GM19324 (cell line): ENCODE results near the gene TPO.
"Not testable (repeated sequence)": the region's sequence is repeated elsewhere in the genome, so short reads cannot be mapped to it uniquely, and the experiment has no call there.

ENCODE experiments used
- ATAC-seq: cut with Tn5 transposase; IDR thresholded peaks from one replicate; pipeline ENCODE4 v1.9.1; 2021; ENCODE audit warnings: mild to moderate bottlenecking, moderate library complexity; ENCODE audit not compliant: unreplicated experiment, low FRiP score

TPO gene

DNA sequence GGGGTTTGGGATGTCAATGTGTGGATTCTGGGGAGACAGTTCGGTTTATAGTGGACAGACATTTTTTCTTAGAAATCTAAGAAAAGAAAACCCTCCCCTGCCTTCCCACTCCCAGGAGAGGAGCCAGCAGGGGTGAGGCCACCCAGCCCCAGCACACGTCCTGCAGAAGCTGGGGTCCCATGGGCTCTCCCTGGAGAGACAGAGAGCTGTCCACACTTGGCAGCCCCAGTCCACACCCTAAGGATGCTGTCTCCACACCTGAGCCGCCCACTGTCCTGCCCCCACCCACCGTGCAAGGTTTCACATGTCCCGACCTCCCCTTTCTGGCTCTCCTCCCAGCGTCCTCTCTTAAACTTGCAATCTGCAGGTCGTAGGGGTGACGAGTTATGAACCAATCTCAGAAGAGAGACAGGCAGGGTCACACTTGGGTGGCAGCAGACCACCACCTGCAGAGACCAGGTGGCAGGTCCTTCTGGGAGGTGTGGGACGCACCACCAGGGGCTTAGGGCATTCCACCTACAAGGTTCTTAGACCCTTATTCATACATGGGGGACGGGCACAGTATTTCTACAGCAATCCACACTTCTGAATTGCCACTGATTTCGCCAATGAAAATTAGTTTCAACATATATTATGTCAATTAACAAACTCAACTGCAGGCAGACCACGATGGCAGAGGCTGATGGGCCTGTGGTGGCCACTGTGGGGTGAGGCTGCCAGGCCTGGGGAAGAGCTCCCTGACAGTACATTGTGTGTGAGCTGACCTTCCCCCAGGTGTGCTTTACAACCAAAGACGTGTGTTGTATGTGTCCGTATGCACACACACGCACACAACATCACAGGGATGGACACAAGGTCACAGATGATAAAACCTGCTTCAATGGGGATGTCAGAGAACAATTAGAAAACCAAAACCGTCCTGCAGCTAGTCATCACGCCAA lies 158.5 kb downstream of the TPO start:
- ATAC-seq = no peak

DNA sequence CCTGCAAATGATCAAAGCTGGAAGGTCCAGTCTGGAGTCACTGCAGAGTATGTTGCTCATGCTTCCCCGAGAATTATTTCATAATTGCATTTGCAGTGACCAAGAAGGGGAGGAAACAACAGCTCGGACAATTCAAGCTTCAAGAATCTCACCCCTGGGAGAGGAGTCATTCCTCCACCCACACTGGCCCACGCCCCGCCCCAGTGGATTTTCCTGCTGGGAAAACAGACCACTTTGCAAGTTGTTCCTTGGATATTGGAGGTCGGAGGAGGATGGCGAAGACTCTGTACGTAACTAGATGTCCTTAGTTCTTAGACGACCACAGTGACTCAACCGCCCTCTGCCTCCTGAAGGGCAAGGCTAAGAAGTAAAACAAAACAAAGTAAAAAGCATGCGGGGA lies 159.4 kb downstream of the TPO start:
- ATAC-seq = no peak

DNA sequence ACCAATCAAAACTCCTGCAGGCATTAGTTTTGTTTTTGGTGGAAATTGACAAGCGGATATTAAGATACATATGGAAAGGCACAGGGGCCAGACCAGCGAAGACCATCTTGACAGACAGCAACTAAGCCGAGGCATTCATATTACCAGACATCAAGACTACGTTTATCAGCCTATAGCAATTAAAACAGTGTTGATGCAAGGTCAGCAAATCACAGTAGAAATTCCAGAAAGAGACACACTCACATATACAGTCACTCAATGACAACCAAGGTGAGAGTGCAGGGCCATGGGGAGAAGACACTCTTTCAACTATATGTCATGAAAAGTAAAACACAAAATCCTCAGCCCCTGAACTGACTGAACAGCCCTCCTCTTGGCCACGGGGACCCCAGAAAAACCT lies 164.6 kb downstream of the TPO start:
- no peak for ATAC-seq

DNA sequence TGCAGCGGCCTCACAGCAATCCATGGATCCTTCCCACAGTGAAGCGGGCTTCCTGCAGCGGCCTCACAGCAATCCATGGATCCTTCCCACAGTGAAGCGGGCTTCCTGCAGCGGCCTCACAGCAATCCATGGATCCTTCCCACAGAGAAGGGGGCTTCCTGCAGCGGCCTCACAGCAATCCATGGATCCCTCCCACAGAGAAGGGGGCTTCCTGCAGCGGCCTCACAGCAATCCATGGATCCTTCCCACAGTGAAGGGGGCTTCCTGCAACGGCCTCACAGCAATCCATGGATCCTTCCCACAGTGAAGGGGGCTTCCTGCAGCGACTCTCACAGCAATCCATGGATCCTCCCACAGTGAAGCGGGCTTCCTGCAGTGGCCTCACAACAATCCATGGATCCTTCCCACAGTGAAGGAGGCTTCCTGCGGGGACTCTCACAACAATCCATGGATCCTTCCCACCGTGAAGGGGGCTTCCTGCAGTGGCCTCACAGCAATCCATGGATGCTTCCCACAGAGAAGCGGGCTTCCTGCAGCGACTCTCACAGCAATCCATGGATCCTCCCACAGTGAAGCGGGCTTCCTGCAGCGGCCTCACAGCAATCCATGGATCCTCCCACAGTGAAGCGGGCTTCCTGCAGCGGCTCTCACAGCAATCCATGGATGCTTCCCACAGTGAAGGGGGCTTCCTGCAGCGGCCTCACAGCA lies 168.1 kb downstream of the TPO start:
- ATAC-seq = not testable (repeated sequence)

DNA sequence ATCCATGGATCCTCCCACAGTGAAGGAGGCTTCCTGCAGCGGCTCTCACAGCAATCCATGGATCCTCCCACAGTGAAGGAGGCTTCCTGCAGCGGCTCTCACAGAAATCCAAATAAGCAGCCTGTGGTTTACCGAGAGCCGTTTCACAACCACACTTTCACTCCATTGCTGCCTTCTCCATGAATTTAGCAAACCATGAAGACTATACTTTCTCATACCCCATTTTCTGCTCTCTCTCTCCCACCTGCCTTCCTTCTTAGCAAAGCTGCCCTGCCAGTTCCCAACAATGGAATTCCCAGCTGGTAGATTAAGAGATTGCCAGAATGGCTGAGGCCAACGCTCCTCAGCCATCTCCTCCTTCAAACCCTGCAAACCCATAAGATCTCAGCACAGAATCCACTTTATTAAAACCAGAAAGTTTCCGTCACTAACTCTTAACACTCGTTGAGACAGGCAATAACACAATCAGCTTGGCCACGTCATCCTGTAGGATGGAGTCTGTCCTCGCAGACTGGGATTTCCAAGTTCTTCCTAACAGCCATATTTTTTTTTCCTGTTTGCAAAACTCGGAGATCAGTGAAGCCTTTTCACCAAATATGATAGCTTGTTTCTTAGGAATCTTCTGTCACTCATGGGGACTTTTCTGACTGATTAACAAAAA lies 168.8 kb downstream of the TPO start:
- ATAC-seq = no peak

DNA sequence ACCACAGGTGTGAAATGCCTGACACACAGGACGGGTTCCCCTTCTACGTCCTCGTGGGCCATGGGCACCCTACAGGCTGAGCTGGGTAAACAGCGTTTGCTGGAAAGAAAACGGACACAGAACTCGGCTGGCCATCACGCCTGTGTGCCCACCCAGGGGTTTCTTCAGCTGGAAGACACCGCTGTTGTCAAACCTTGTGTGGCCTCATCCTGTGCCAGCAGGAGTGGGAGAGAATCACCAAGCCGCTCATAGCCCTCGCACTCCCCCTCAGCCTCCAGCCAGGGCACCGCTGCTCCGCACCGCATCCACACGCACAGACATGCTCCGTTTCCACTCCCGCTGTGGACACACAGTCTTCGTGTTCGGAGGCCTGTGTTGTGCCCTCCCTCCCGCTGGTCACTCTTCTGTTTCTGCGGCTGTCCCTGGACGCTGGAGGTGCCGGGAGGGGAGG lies 169.7 kb downstream of the TPO start:
- ATAC-seq = no peak

DNA sequence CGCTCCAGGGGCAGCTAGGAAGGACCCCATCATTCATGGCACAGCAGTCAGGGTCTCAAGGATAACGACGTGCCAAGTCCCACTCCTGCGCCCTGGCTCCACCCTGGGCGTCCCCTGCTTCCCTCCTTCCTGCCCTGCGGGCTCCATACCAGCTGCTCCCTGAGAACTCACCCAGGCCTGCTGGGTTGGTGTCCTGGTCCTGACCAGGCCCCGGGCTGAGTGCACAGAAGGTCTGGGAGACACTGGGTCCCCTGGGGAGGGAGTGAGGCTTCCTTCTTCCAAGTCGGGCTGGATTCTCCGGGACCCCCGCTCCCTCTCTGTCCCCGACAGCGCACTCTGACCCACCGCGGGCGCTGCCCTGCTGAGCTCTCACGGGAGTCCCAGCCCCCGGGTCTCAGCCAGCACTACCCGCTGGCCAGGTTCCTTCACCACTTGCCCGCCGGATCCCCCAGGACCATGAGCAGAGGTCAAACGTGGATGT lies 170.8 kb downstream of the TPO start:
- no peak for ATAC-seq

DNA sequence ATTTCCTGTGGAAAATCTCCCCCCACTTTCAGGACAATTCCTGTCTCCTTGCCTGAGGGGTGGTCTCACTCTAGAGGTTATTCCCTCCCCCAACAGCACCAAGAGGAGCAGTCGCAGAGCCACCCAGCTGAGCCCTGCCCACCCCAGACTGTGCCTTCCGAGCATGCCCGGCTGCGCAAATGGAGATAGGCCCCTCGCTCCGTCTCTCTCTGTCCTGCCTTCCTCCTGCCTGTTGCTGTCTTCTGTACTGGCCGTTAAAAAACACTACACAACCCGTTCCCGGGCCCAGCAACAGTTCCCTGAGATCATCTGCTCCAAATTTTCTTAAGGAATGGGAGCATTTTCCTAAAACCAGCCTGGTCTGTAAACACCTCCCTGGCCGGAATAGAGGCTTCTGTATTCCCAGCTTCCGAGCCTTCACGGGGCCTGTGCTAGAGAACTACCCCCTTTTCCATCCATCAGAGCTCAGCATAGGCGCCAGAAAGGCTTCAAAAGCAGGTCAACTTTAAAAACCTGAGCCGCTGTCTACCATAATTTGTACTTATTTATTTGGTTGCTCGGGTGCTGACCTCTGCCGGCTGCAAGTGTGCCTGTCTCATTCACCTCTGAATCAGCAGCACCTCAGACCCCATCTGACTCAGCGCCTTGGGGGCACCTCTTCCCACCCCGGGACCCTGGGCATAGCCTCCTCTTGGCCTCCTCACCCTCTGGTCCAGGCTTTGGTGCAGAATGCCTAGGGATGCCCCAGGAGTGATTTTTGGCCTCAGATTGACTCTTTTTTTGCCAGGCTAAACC lies 171.6 kb downstream of the TPO start:
- no peak for ATAC-seq

DNA sequence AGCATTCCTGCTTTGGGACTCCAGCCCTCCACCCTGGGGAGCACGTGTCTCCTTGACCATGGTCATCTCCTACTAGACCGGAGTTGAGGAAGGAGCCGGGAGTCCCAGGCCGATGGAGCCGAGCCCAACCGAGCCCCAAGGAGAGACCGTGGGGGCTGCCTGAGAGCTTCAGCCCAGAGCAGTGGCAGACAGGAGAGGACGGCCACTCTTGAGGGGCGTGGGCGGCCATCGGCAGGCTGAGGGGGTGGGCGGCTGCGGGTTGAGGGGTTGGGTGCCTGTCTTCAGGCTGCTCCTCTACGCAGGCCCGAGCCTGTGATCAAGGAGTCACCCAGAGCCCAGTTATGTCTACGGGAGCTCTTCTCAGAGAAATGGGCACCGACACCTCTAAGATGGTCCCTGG lies 172.4 kb downstream of the TPO start:
- ATAC-seq = no peak

DNA sequence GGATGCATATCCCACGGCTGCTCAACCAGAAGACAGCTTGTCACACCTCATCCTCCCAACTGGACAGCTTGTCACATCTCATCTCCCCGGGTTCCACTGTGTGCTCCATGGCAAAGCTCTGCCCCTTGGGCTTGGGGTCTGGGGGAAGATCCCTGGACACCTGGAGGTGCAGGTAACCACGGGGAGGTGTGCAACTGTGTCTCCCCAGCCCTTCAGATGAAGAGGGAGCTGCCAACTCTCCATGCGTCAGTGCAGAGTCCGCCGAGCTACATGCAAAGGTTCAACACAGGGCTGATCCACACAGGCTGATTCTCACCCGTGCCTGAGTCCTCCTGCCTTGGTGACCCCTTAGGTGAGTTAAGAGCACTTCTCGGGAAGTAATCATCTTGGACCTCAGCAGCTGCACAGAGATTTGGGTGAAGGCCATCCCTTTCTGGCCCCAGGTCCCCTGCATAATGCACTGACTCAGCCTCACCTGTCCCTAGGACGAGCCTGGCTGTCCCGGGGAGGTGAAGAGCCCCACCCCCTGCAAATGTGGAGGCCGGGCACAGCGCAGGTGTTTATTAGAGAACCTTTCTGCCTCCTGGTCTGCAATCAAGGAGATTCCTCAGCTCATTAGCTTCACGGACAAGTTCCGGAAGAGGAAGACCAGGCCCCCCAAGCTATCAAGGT lies 173.1 kb downstream of the TPO start:
- no peak for ATAC-seq

DNA sequence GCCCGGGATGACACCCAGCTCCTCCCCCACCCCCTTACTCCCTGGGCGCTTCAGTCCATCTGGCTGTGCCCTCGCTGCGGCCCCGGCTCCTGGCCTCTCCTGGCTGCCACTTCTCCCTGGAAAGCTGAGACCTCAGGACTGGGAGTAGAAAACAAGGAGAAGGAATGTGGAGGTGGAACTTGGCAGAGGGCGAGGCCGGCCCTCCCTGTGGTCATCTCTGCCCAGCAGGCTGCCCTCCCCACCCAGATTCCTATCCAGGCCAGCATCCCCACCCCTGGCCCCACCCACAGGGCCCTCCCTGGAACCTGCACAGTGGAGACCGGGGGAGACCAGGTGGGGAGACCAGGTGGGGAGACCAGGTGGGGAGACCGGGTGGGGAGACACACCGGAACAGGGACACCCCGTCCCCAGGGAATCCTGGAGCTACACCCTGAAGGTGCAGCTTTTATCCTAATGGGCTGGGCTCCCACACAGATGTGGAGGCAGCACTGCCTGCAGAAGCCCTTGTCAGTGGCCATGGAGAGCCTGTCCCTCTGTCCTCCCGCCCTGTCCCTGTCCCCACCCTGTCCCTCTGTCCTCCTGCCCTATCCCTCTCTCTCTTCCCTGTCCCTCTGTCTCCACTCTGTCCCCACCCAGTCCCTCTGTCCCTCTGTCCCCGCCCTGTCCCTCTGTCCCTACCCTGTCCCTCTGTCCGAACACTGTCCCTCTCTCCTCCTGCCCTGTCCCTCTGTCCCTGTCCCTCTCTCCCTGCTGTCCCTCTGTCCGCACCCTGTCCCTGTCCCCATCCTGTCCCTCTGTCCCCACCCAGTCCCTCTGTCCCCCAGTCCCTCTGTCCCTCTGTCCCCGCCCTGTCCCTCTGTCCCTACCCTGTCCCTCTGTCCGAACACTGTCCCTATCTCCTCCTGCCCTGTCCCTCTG lies 173.9 kb downstream of the TPO start:
- ATAC-seq = no peak

DNA sequence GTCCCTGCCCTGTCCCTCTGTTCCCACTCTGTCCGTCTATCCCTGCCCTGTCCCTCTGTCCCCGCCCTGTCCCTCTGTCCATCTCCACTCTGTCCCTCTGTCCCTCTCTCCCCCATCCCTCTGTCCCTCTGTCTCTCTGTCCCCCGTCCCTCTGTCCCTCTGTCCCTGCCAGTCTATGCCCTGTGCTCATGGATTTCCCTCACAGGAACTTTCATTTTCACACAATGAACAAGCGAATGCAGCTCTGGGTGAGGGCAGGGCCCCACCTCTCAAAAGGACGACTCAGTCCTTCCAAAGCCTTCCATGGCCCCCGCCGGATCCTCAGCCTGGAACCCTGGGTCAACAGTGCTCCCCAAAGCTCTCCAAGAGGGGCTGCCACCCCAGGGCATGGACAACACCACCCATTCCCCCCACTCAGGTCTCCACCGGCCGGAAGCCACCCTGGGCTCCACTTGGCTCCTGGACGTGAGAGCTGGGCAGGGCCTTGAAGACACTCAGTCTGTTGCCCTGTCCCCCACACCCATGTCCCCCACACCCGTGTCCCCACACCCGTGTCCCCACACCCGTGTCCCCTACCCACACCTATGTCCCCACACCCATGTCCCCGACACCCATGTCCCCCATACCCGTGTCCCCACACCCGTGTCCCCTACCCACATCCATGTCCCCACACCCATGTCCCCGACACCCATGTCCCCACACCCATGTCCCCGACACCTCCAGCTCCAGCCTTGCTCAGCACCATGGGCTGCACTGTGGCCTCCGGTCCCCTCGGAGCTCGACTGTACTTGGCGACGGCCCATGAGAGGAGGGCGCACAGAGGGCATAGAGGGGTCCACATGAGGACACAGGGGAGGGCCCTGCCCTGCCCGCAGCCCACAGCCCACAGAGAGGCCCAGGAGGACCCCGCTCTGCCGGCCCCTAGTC lies 175.1 kb downstream of the TPO start:
- ATAC-seq = no peak

DNA sequence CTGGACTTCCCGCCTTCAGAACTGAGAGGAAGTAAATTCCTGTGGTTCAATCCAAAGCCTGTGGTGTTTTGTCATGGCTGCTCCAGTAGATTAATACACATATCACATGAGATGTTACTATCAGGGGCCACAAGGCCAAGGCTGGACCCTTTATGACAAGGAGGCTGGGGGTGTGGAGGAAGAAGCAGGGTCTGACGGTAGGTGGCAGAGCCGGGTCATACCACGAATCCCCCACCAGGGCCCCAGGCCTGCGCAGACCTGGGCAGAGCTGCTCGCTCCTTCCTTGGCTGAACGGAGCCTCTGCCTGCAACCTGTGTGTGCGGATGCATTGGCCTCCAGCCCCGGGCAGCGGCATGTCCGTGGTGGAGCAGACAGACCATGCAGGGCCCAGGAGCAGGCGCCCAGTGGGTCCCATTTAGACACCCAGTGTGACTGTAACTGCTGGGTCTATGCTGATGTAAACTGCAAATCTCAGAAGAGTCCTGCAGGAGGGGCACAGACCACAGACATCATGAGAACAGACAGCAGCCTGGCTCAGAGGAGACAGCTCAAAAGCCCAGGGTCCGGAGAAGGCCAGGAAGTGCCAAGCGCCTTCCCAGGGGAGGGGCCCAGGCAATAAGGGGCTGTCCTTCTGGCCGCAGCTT lies 175.8 kb downstream of the TPO start:
- no peak for ATAC-seq

DNA sequence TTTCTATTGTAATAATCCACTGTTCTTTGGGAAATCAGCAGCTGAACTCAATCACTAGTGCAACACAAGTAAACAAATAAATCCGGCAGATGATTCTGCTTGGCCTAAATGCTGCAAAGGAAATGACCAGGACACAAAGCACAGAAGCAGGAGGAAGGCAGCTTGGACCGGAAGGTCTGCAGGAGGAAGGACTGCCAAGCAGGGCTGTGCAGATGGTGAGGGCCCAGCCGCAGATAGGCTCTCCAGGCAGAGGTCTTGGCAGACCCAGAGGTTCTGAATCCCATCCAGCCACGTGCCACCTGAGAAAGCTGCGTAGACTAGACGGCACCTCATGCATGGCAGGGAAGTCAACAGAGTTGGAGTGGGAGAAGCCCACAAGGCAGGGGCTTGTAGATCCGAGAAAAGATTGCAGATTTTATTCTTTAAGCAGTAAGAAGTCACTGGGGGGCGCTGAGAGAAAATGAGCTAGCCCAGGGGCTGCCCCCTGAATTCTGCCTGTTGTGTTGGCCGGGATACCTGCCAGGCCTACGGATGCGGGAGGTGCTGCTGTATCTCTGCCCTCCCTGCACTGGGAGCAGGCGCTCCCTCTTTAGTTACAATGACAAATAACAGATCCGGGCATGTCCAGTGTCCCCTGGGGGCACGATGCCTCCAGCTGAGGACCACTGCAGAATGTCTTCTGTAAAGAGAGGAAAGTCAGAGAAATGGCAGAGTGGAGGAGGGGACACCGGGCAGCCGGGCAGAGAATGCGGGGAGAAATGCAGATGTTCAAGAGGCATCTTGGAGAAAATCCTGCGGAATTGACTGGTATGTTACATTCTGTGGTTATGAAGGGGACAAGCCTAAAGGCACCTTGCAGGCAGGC lies 177.6 kb downstream of the TPO start:
- no peak for ATAC-seq

DNA sequence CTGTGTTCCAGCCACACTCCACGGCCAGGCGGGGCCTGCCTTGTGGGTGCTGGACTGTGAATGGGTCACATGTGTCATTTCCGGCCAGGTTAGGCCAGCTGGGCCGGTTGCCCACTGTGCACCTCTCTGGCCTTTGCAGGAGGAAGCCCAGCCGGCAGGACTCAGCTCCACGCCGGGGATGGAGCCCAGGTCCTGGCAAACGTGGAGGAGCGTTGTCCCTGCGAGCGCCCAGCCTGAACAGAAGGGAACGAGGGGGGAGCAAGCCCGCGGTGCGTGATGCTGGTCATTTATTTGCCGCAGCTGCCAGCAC lies 178.2 kb downstream of the TPO start:
- no peak for ATAC-seq
